Vagina (tissue), 2 donors: ENCODE results near the gene EPHA3.

Experiments
- POLR2A ChIP-seq, 2 donors: fragments of 450-650 bp; IDR thresholded peaks; one replicate each; pipeline ENCODE4 v1.6.1; 2017; ENCODE audit warnings: antibody characterized with exemption in 2 of 2, mild to moderate bottlenecking in 2 of 2, moderate library complexity in 2 of 2
- TF ChIP-seq, protein P1 (sequence below), 3 experiments: fragments of 450-650 bp in 2 of 3; fragments of 200-600 bp in 1 of 3; sonication (generic) in 1 of 3; IDR thresholded peaks; one replicate each; pipeline ENCODE4 v1.5.1; 2017 to 2019; ENCODE audit warnings: antibody characterized with exemption in 3 of 3, mild to moderate bottlenecking in 2 of 3, moderate library complexity in 2 of 3

- TF ChIP-seq, protein P1, sequence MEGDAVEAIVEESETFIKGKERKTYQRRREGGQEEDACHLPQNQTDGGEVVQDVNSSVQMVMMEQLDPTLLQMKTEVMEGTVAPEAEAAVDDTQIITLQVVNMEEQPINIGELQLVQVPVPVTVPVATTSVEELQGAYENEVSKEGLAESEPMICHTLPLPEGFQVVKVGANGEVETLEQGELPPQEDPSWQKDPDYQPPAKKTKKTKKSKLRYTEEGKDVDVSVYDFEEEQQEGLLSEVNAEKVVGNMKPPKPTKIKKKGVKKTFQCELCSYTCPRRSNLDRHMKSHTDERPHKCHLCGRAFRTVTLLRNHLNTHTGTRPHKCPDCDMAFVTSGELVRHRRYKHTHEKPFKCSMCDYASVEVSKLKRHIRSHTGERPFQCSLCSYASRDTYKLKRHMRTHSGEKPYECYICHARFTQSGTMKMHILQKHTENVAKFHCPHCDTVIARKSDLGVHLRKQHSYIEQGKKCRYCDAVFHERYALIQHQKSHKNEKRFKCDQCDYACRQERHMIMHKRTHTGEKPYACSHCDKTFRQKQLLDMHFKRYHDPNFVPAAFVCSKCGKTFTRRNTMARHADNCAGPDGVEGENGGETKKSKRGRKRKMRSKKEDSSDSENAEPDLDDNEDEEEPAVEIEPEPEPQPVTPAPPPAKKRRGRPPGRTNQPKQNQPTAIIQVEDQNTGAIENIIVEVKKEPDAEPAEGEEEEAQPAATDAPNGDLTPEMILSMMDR (IDR thresholded peaks at IDR 0.05): no peak
- TF ChIP-seq POLR2A (IDR thresholded peaks at IDR 0.05): no peak
Measured at GRCh38 chr3:89262309-89262929, 155.0 kb downstream of the EPHA3 start.
